ENCODE data around the gene URB2.

DNA sequence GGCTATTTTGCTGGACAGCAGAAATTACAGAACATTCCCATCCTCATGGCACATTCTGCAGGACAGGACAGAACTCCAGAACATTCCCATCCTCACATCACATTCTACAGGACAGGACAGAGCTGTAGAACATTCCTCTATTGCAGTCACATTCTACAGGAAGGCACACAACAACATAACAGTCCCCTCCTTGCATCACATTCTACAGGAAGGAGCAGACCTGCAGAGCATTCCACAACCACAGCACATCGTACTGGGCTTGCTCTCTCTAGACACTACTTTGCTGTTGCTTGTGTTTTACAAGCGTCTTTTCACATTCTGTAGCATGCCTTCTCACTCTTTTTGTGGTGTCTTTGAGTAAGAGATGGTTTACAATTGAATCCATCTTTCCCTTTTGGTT lies 40.7 kb upstream of the URB2 start:
- TF ChIP-seq ZBTB33 (IDR thresholded peaks at IDR 0.05) (no peak), USF1 (IDR thresholded peaks at IDR 0.05; ENCODE audit: borderline replicate concordance, extremely low read length, insufficient read depth, low read depth, low read length) (no peak)

All from GM12878 (cell line).